Mesodermal cell (in vitro differentiated cells): Measurements from ENCODE around the gene CD37.
"Not testable (repeated sequence)": the region's sequence is repeated elsewhere in the genome, so short reads cannot be mapped to it uniquely, and the experiment has no call there.

Source experiments
- H3K27ac ChIP-seq: 2 replicates; pipeline ENCODE4 v1.7.0; 2013; ENCODE audit warnings: mild to moderate bottlenecking, low read depth, low read length, moderate library complexity; ENCODE audit not compliant: severe bottlenecking
- H3K36me3 ChIP-seq: 2 replicates; pipeline ENCODE4 v1.7.1; 2013; ENCODE audit warnings: mild to moderate bottlenecking, low read length, moderate library complexity; ENCODE audit not compliant: control insufficient read depth, insufficient read depth
- H3K4me1 ChIP-seq: one replicate; pipeline ENCODE4 v1.7.1; 2013; ENCODE audit warnings: mild to moderate bottlenecking, low read length; ENCODE audit not compliant: insufficient read depth, control insufficient read depth, poor library complexity, severe bottlenecking
- H3K4me3 ChIP-seq: 2 replicates; pipeline ENCODE4 v1.7.0; 2013; ENCODE audit warnings: low read length, control low read depth, mild to moderate bottlenecking; ENCODE audit not compliant: insufficient read depth, poor library complexity, severe bottlenecking; ENCODE audit errors: extremely low read depth
- H3K9me3 ChIP-seq: 2 replicates; pipeline ENCODE4 v1.7.1; 2013; ENCODE audit warnings: mild to moderate bottlenecking, low read length, moderate library complexity; ENCODE audit not compliant: control insufficient read depth
- WGBS, 2 experiments: methylation state at CpG; one replicate each; pipeline ENCODE4 v1.1.5; 2013; ENCODE audit warnings: missing lambda C conversion rate in 2 of 2; ENCODE audit not compliant: insufficient coverage in 2 of 2; 5-methylcytosine and 5-hydroxymethylcytosine counted together

The CD37 gene

GRCh38 chr19:49331187-49331586 is 4.0 kb upstream of the CD37 start:
- H3K9me3 ChIP-seq, H3K4me3 ChIP-seq, H3K27ac ChIP-seq, H3K4me1 ChIP-seq: not testable (repeated sequence)
- WGBS, 2 experiments, result 100% methylated on average over 1 of the region's 4 CpGs; no CpG with 5 or more reads in 1 of the 2 experiments
- H3K36me3 ChIP-seq, result peaks cover 27% of the 10 kb centered on the region

GRCh38 chr19:49331616-49332055 is 3.6 kb upstream of the CD37 start:
- Histone ChIP-seq H3K27ac (no peak overlapping the region), H3K4me1 (peaks cover 5% of the 10 kb centered on the region), H3K36me3 (peaks cover 23% of the 10 kb centered on the region), H3K9me3 (no peaks in the 10 kb centered on the region), H3K4me3 (no peak overlapping the region)
- 82% methylated on average over 2 of the region's 2 CpGs; no CpG with 5 or more reads in 1 of the 2 experiments for WGBS, 2 experiments

GRCh38 chr19:49332691-49333417 is 2.4 kb upstream of the CD37 start:
- 88 to 95% methylated on average over 10 to 12 of the region's 13 CpGs for WGBS, 2 experiments
- not testable (repeated sequence) for H3K27ac ChIP-seq, H3K4me1 ChIP-seq, H3K9me3 ChIP-seq, H3K4me3 ChIP-seq
- H3K36me3 ChIP-seq, result peaks cover 24% of the 10 kb centered on the region

GRCh38 chr19:49333418-49333805 is 1.8 kb upstream of the CD37 start:
- WGBS, 2 experiments, result 80 to 93% methylated on average over 2 of the region's 3 CpGs
- Histone ChIP-seq H3K36me3 (peaks cover 21% of the 10 kb centered on the region), H3K4me3 (no peak overlapping the region), H3K4me1 (peaks cover 5% of the 10 kb centered on the region), H3K9me3 (no peaks in the 10 kb centered on the region), H3K27ac (no peak overlapping the region)

- WGBS, 2 experiments, result 77 to 86% methylated on average over 5 to 6 of the region's 8 CpGs
- no peak overlapping the region for H3K27ac ChIP-seq
- H3K4me1 ChIP-seq, result peaks cover 5% of the 10 kb centered on the region
- H3K9me3 ChIP-seq, result no peaks in the 10 kb centered on the region
- no peak overlapping the region for H3K4me3 ChIP-seq
- H3K36me3 ChIP-seq, result peaks cover 17% of the 10 kb centered on the region
Measured at GRCh38 chr19:49333811-49334288, 1.4 kb upstream of the CD37 start.

- Histone ChIP-seq H3K27ac (no peak overlapping the region), H3K36me3 (peaks cover 26% of the 10 kb centered on the region), H3K4me1 (peaks cover 5% of the 10 kb centered on the region), H3K4me3 (no peak overlapping the region), H3K9me3 (no peaks in the 10 kb centered on the region)
- WGBS, 2 experiments, result 86 to 91% methylated on average over 9 to 13 of the region's 14 CpGs
Measured at GRCh38 chr19:49335784-49336481, 727 bp downstream of the CD37 start.

GRCh38 chr19:49336482-49337266 is 1.5 kb downstream of the CD37 start:
- Histone ChIP-seq H3K4me3 (no peak overlapping the region), H3K9me3 (no peaks in the 10 kb centered on the region), H3K27ac (no peak overlapping the region), H3K4me1 (peaks cover 5% of the 10 kb centered on the region), H3K36me3 (peaks cover 31% of the 10 kb centered on the region)
- WGBS, 2 experiments, result 90% methylated on average over 7 of the region's 10 CpGs

GRCh38 chr19:49337267-49338022 is 2.2 kb downstream of the CD37 start:
- Histone ChIP-seq H3K9me3 (no peaks in the 10 kb centered on the region), H3K36me3 (peaks cover 38% of the 10 kb centered on the region), H3K4me1 (peaks cover 5% of the 10 kb centered on the region), H3K27ac (no peak overlapping the region), H3K4me3 (no peak overlapping the region)
- WGBS, 2 experiments, result 56 to 57% methylated on average over 16 to 18 of the region's 19 CpGs

GRCh38 chr19:49338023-49338677 is 2.9 kb downstream of the CD37 start:
- WGBS, 2 experiments, result 15 to 18% methylated on average over 27 to 32 of the region's 34 CpGs
- Histone ChIP-seq H3K27ac (no peak overlapping the region), H3K36me3 (peaks cover 45% of the 10 kb centered on the region), H3K4me3 (no peak overlapping the region), H3K9me3 (no peaks in the 10 kb centered on the region), H3K4me1 (peaks cover 5% of the 10 kb centered on the region)
